K562 (cell line): ENCODE results near the gene SDC1. TPM values are rescaled to one million over a fixed set of nuclear protein-coding genes. Genes with fewer than 3 reads are reported as not detected.

Source experiments
- ATAC-seq: fragments of 200-7000 bp; cut with Tn5 transposase; 3 replicates; pipeline ENCODE4 v1.9.1; 2020; ENCODE audit warnings: moderate library complexity
- BruUV-seq: library from RNA; stranded (reverse); fragments of 400-500 nt; replicated peaks from 2 replicates; lab custom pipeline; 2021; lab: Mats Ljungman, UMichigan
- CTCF ChIA-PET: fragments of 300-600 bp; formaldehyde crosslinking; extraction: SDS; loops from one replicate; lab custom pipeline; 2021; ENCODE audit warnings: low intra/inter-chr PET ratio; lab: Yijun Ruan, JAX
- POLR2A ChIA-PET: fragments of 300-600, 350-650 bp; sonication (Branson Sonifier 250); formaldehyde crosslinking; extraction: SDS; loops from one replicate; lab custom pipeline; 2021; ENCODE audit warnings: antibody characterized with exemption, inconsistent platforms; lab: Yijun Ruan, JAX
- DNase-seq, 4 experiments: peaks; one replicate each; pipeline versions ENCODE4 v3.0.0 to v3.0.0-alpha.2; 2011 to 2018; ENCODE audit warnings: low spot score in 3 of 4, mixed read lengths in 3 of 4; ENCODE audit errors: extremely low read depth in 1 of 4
- FAIRE-seq: peaks from 2 replicates; lab custom pipeline; 2011; peaks lifted over from hg19 to GRCh38; lab: Jason Lieb, UNC
- H2AFZ ChIP-seq: 2 replicates; pipeline ENCODE4 v1.6.0; 2011; ENCODE audit warnings: low read depth, low read length, control low read depth, inconsistent platforms
- H3K27ac ChIP-seq: fragments of 200-600 bp; 3 replicates; pipeline ENCODE4 v1.8.0; 2011; ENCODE audit warnings: low read depth, mild to moderate bottlenecking, control low read depth, inconsistent platforms, low read length, moderate library complexity, mixed read lengths; ENCODE audit errors: extremely low read depth
- H3K27me3 ChIP-seq, 2 experiments: fragments of 300-600 bp in 1 of 2; 2 replicates in 1 of 2; 3 replicates in 1 of 2; pipeline versions ENCODE4 v1.6.0 to v1.8.0; 2011; ENCODE audit warnings: inconsistent platforms in 2 of 2, low read length in 2 of 2, mild to moderate bottlenecking in 1 of 2, mixed read lengths in 1 of 2, moderate library complexity in 1 of 2; ENCODE audit not compliant: control insufficient read depth in 2 of 2, insufficient read depth in 2 of 2
- H3K36me3 ChIP-seq: fragments of 300-600 bp; 3 replicates; pipeline ENCODE4 v1.8.0; 2011; ENCODE audit warnings: mild to moderate bottlenecking, low read length, inconsistent platforms; ENCODE audit not compliant: control insufficient read depth, insufficient read depth
- H3K4me1 ChIP-seq, 2 experiments: fragments of 200-600 bp in 1 of 2; replicated peaks in 1 of 2; 2 replicates in 1 of 2; 3 replicates in 1 of 2; pipeline versions ENCODE4 v1.5.1 to v1.8.0; 2011; ENCODE audit warnings: inconsistent platforms in 2 of 2, low read length in 2 of 2, mild to moderate bottlenecking in 1 of 2, mixed read lengths in 1 of 2, moderate library complexity in 1 of 2; ENCODE audit not compliant: control insufficient read depth in 2 of 2, insufficient read depth in 2 of 2
- H3K4me2 ChIP-seq: 2 replicates; pipeline ENCODE4 v1.6.1; 2011; ENCODE audit warnings: low read length, control low read depth, inconsistent platforms, mixed read lengths; ENCODE audit not compliant: insufficient read depth
- H3K4me3 ChIP-seq: fragments of 200-600 bp; sonication (generic), shearing (Covaris generic); 2 replicates; pipeline ENCODE4 v1.5.1; 2016; ENCODE audit warnings: control low read depth, inconsistent platforms
- H3K79me2 ChIP-seq: fragments of 200-600 bp; 3 replicates; pipeline ENCODE4 v1.8.0; 2011; ENCODE audit warnings: low read length, inconsistent platforms; ENCODE audit not compliant: control insufficient read depth, insufficient read depth
- H3K9ac ChIP-seq, 2 experiments: 2 replicates each; pipeline versions ENCODE4 v1.6.0 to v1.6.1; 2011; ENCODE audit warnings: low read depth in 2 of 2, low read length in 2 of 2, control low read depth in 1 of 2, inconsistent platforms in 1 of 2, mild to moderate bottlenecking in 1 of 2, mixed read lengths in 1 of 2; ENCODE audit not compliant: insufficient read depth in 1 of 2
- H3K9me1 ChIP-seq: one replicate; pipeline ENCODE4 v1.6.0; 2011; ENCODE audit warnings: inconsistent platforms, mild to moderate bottlenecking, low read length, moderate library complexity; ENCODE audit not compliant: control insufficient read depth, insufficient read depth
- H3K9me3 ChIP-seq: replicated peaks from 2 replicates; pipeline ENCODE4 v1.5.1; 2011; ENCODE audit warnings: low read depth, low read length, inconsistent platforms; ENCODE audit not compliant: control insufficient read depth, insufficient read depth
- H4K20me1 ChIP-seq: replicated peaks from 2 replicates; pipeline ENCODE4 v1.6.1; 2011; ENCODE audit warnings: low read length, inconsistent platforms, mixed read lengths; ENCODE audit not compliant: control insufficient read depth, insufficient read depth
- ARHGAP35 ChIP-seq: fragments of 450-650 bp; IDR thresholded peaks from 2 replicates; pipeline ENCODE4 v1.6.1; 2018; ENCODE audit not compliant: partially characterized antibody
- E2F3 ChIP-seq: fragments of 250-450 bp; sonication (Bioruptor Pico); IDR thresholded peaks from 2 replicates; pipeline ENCODE4 v1.4.0; 2020; ENCODE audit warnings: mild to moderate bottlenecking
- GATAD2B ChIP-seq: fragments of 450-650 bp; IDR thresholded peaks from 2 replicates; pipeline ENCODE4 v1.6.1; 2017; ENCODE audit warnings: mild to moderate bottlenecking, borderline replicate concordance
- MAFG ChIP-seq: fragments of 450-650 bp; conservative IDR thresholded peaks from 2 replicates; pipeline ENCODE4 v1.6.1; 2016; ENCODE audit warnings: missing genetic modification characterization, missing compliant biosample characterization
- SAP30 ChIP-seq: fragments of 200-600 bp; sonication (generic); IDR thresholded peaks from 2 replicates; pipeline ENCODE4 v1.6.1; 2012; ENCODE audit warnings: borderline replicate concordance, low read depth, mild to moderate bottlenecking, moderate library complexity, low read length, control low read depth, inconsistent platforms; ENCODE audit not compliant: insufficient read depth, poor library complexity, severe bottlenecking
- SNAPC5 ChIP-seq: fragments of 250-450 bp; sonication (Bioruptor Pico); IDR thresholded peaks from 2 replicates; pipeline ENCODE4 v1.8.0; 2021; ENCODE audit warnings: moderate library complexity, mild to moderate bottlenecking, inconsistent platforms
- STAT5A ChIP-seq: IDR thresholded peaks from 2 replicates; pipeline ENCODE4 v1.6.1; 2012; ENCODE audit warnings: low read length, inconsistent platforms, borderline replicate concordance
- WGBS: fragments of 100-300 bp; shearing (Covaris generic); methylation state at CpG from one replicate; pipeline ENCODE4 v1.1.6; 2016; ENCODE audit warnings: low coverage, mixed read lengths; ENCODE audit not compliant: insufficient coverage; ENCODE audit errors: missing lambda C conversion rate; 5-methylcytosine and 5-hydroxymethylcytosine counted together
- in situ Hi-C: fragments of 300-500 bp; cut with MboI; formaldehyde crosslinking; loops from 4 replicates; pipeline ENCODE4 v1.15.0; 2018; ENCODE audit warnings: inconsistent platforms, mixed read lengths
- intact Hi-C: fragments of 100-400 bp; cut with micrococcal nuclease; formaldehyde crosslinking; loops from 2 replicates; pipeline ENCODE4 v1.14.2; 2022
- polyA plus RNA-seq, 8 experiments: library from polyadenylated mRNA; depleted of rRNA in 4 of 8; stranded (reverse) in 5 of 8; unstranded in 3 of 8; fragments of >200 nt; fragmentation: Nextera tagmentation in 2 of 8; fragmentation: Illumina TruSeq in 1 of 8; extraction: Ambion mirVana in 2 of 8; extraction: Trizol in 1 of 8; gene quantifications; 2 replicates each; pipeline versions ENCODE4 v1.2.1 to v1.2.3, GENCODE V29; 2011 to 2014; ENCODE audit warnings: inconsistent platforms in 1 of 8, missing spikeins in 1 of 8
- total RNA-seq, 7 experiments: library from RNA; depleted of rRNA in 6 of 7; stranded (reverse); fragments of >200 nt in 6 of 7; fragmentation: Illumina TruSeq in 2 of 7; extraction: Trizol in 2 of 7; gene quantifications; 2 replicates each; pipeline versions ENCODE4 v1.2.1 to v1.2.3, GENCODE V29; 2011 to 2021; ENCODE audit warnings: low replicate concordance in 1 of 7
- TF ChIP-seq, protein P1 (sequence below): fragments of 450-650 bp; IDR thresholded peaks from 2 replicates; pipeline ENCODE4 v1.7.0; 2016; ENCODE audit warnings: borderline replicate concordance

Gene SDC1
- total and polyA plus RNA-seq, 9 of the 15 experiments (the other 6 are each of a cell fraction or from before 2014, with no cell fraction given), result 0.06 to 2.7 (median 0.49) TPM

GRCh38 chr2:20201671-20202070 lies 23.3 kb downstream of the SDC1 start:
- TF ChIP-seq STAT5A (no peak), ARHGAP35 (no peak)
- WGBS, result 14% methylated on average over 12 of the region's 17 CpGs
- H3K9me1 ChIP-seq, result no peaks in the 10 kb centered on the region
- no peak overlapping the region for H3K4me2 ChIP-seq
- no peak for FAIRE-seq
- peak; percentile 20; the same call in 2 of the 3 replicates for ATAC-seq
- no peak for DNase-seq
- H3K4me3 ChIP-seq, result no peak overlapping the region
- H3K79me2 ChIP-seq, result no peaks in the 10 kb centered on the region
- H2AFZ ChIP-seq, result no peak overlapping the region
- in situ Hi-C loops, result no loop called here
- POLR2A ChIA-PET, result interaction anchor here (0.7 to 1.4 kb wide), 3 partner anchors 9 to 17 kb away, joined by 3 to 5 read pairs (median 5); no protein-coding TSS in a partner anchor
- no peaks in the 10 kb centered on the region for H3K9me3 ChIP-seq
- no peak overlapping the region for H3K9ac ChIP-seq
- no peak overlapping the region for H3K27ac ChIP-seq
- H3K27me3 ChIP-seq, result peaks cover 17 to 56% of the 10 kb centered on the region in 2 experiments; a peak in 4 of 5 replicates
- CTCF ChIA-PET, result interaction anchor here (0.6 kb wide), 1 partner anchor 25 kb away, joined by 7 read pairs; no protein-coding TSS in a partner anchor
- no peaks in the 10 kb centered on the region for H3K36me3 ChIP-seq
- peaks cover 0 to 8% of the 10 kb centered on the region in 2 experiments; a peak in 2 of 5 replicates for H3K4me1 ChIP-seq
- intact Hi-C loops, result no loop called here
- 0 out of 2 replicates have a peak, but pooled peaks cover 9% of the 10 kb centered on the region for H4K20me1 ChIP-seq
- no TSS peak for BruUV-seq

GRCh38 chr2:20200697-20201555 lies 24.0 kb downstream of the SDC1 start:
- 14% methylated on average over 25 of the region's 26 CpGs for WGBS
- intact Hi-C loops, result no loop called here
- H3K9me3 ChIP-seq, result no peaks in the 10 kb centered on the region
- in situ Hi-C loops, result no loop called here
- H4K20me1 ChIP-seq, result 0 out of 2 replicates have a peak, but pooled peaks cover 9% of the 10 kb centered on the region
- ChIA-PET POLR2A (interaction anchor here (0.7 kb wide), 1 partner anchor 18 kb away, joined by 3 read pairs; no protein-coding TSS in a partner anchor), CTCF (no interaction called here)
- no peak for ATAC-seq
- no peak overlapping the region for H3K4me2 ChIP-seq
- no TSS peak for BruUV-seq
- no peak for DNase-seq
- no peak for FAIRE-seq
- TF ChIP-seq SAP30, result no peak
- no peak for TF ChIP-seq SNAPC5 (CRISPR knock-in tag)
- no peak for TF ChIP-seq GATAD2B
- no peak for TF ChIP-seq E2F3 (CRISPR knock-in tag)
- TF ChIP-seq, protein P1, sequence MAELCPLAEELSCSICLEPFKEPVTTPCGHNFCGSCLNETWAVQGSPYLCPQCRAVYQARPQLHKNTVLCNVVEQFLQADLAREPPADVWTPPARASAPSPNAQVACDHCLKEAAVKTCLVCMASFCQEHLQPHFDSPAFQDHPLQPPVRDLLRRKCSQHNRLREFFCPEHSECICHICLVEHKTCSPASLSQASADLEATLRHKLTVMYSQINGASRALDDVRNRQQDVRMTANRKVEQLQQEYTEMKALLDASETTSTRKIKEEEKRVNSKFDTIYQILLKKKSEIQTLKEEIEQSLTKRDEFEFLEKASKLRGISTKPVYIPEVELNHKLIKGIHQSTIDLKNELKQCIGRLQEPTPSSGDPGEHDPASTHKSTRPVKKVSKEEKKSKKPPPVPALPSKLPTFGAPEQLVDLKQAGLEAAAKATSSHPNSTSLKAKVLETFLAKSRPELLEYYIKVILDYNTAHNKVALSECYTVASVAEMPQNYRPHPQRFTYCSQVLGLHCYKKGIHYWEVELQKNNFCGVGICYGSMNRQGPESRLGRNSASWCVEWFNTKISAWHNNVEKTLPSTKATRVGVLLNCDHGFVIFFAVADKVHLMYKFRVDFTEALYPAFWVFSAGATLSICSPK, result no peak
- no peak for TF ChIP-seq MAFG
- H3K27ac ChIP-seq, result no peak overlapping the region
- H3K79me2 ChIP-seq, result no peaks in the 10 kb centered on the region
- no peak overlapping the region for H3K9ac ChIP-seq
- H3K9me1 ChIP-seq, result no peaks in the 10 kb centered on the region
- H2AFZ ChIP-seq, result no peak overlapping the region
- no peaks in the 10 kb centered on the region for H3K36me3 ChIP-seq
- peaks cover 17 to 61% of the 10 kb centered on the region in 2 experiments; a peak in 4 of 5 replicates for H3K27me3 ChIP-seq
- H3K4me3 ChIP-seq, result no peak overlapping the region
- peaks cover 0 to 8% of the 10 kb centered on the region in 2 experiments; a peak in 2 of 5 replicates for H3K4me1 ChIP-seq
